Measurements from ENCODE around the gene ZNF132.
"Not testable (repeated sequence)": the region's sequence is repeated elsewhere in the genome, so short reads cannot be mapped to it uniquely, and the experiment has no call there.

ZNF132 gene

GRCh38 chr19:58468216-58468839, 28.4 kb upstream of the ZNF132 start:
- in situ Hi-C loops (cut with MboI; ENCODE audit: low sequenced_read_pairs): no loop called here

GRCh38 chr19:58466760-58467589, 27.0 kb upstream of the ZNF132 start, which contains the start of gene ZNF324:
Gene ZNF324, plus strand, starts transcription at chr19:58467080. Its CDS starts 2,106 bp downstream, at chr19:58469186.
- in situ Hi-C loops (cut with MboI; ENCODE audit: low sequenced_read_pairs): no loop called here

GRCh38 chr19:58466089-58466759, 26.3 kb upstream of the ZNF132 start:
- in situ Hi-C loops (cut with MboI; ENCODE audit: low sequenced_read_pairs): no loop called here

GRCh38 chr19:58460039-58460438, 20.1 kb upstream of the ZNF132 start:
- in situ Hi-C loops (cut with MboI; ENCODE audit: low sequenced_read_pairs): no loop called here

GRCh38 chr19:58456111-58456510, 16.2 kb upstream of the ZNF132 start:
- in situ Hi-C loops (cut with MboI; ENCODE audit: low sequenced_read_pairs): no loop called here

- in situ Hi-C loops (cut with MboI; ENCODE audit: low sequenced_read_pairs): no loop called here
Observed at GRCh38 chr19:58455306-58455705, 15.4 kb upstream of the ZNF132 start.

GRCh38 chr19:58453743-58454142, 13.8 kb upstream of the ZNF132 start:
- in situ Hi-C loops (cut with MboI; ENCODE audit: low sequenced_read_pairs): no loop called here

GRCh38 chr19:58451358-58452101, 11.6 kb upstream of the ZNF132 start, which contains the start of gene ZNF324B:
Gene ZNF324B, plus strand, starts transcription at chr19:58451622. Its CDS starts 2,080 bp downstream, at chr19:58453702.
- in situ Hi-C loops (cut with MboI; ENCODE audit: low sequenced_read_pairs): no loop called here

GRCh38 chr19:58450856-58451357, 11.0 kb upstream of the ZNF132 start:
- in situ Hi-C loops (cut with MboI; ENCODE audit: low sequenced_read_pairs): no loop called here

GRCh38 chr19:58449980-58450379, 10.0 kb upstream of the ZNF132 start:
- in situ Hi-C loops (cut with MboI; ENCODE audit: low sequenced_read_pairs): not testable (repeated sequence)

- in situ Hi-C loops (cut with MboI; ENCODE audit: low sequenced_read_pairs): not testable (repeated sequence)
Observed at GRCh38 chr19:58448860-58449259, 8.9 kb upstream of the ZNF132 start.

- in situ Hi-C loops (cut with MboI; ENCODE audit: low sequenced_read_pairs): not testable (repeated sequence)
Observed at GRCh38 chr19:58442986-58443385, 3.0 kb upstream of the ZNF132 start.

- in situ Hi-C loops (cut with MboI; ENCODE audit: low sequenced_read_pairs): no loop called here
Observed at GRCh38 chr19:58440556-58440955, 603 bp upstream of the ZNF132 start.

GRCh38 chr19:58434217-58434616, 5.7 kb downstream of the ZNF132 start:
- in situ Hi-C loops (cut with MboI; ENCODE audit: low sequenced_read_pairs): no loop called here

GRCh38 chr19:58429745-58430144, 10.2 kb downstream of the ZNF132 start:
- in situ Hi-C loops (cut with MboI; ENCODE audit: low sequenced_read_pairs): no loop called here

GRCh38 chr19:58428617-58429016, 11.3 kb downstream of the ZNF132 start:
- in situ Hi-C loops (cut with MboI; ENCODE audit: low sequenced_read_pairs): no loop called here

- in situ Hi-C loops (cut with MboI; ENCODE audit: low sequenced_read_pairs): no loop called here
Observed at GRCh38 chr19:58417071-58417470, 22.9 kb downstream of the ZNF132 start.

- in situ Hi-C loops (cut with MboI; ENCODE audit: low sequenced_read_pairs): no loop called here
Observed at GRCh38 chr19:58416604-58417003, 23.3 kb downstream of the ZNF132 start.

- in situ Hi-C loops (cut with MboI; ENCODE audit: low sequenced_read_pairs): no loop called here
Observed at GRCh38 chr19:58409010-58409790, 30.8 kb downstream of the ZNF132 start.
